Stimulated activated CD4-positive, alpha-beta T cell treated with anti-CD3 and anti-CD28 coated beads, Interleukin-15, amount 100 ng/mL, for 48 hours (primary cell): ENCODE data around the gene TPO.

Source experiments
- DNase-seq, 2 donors: peaks; one replicate each; pipeline ENCODE4 v3.0.0-alpha.2; 2020; ENCODE audit warnings: low read depth in 2 of 2

TPO gene

GRCh38 chr2:1521878-1522830 is 108.9 kb downstream of the TPO start:
- DNase-seq = no peak

GRCh38 chr2:1527153-1527992 is 114.1 kb downstream of the TPO start:
- no peak for DNase-seq

- DNase-seq = no peak
These were observed 115.2 kb downstream of the TPO start for GRCh38 chr2:1528273-1529064.

- no peak for DNase-seq
These were observed 125.4 kb downstream of the TPO start for GRCh38 chr2:1538663-1539062.

- no peak for DNase-seq
These were observed 126.2 kb downstream of the TPO start for GRCh38 chr2:1539441-1539840.

GRCh38 chr2:1539973-1540372 is 126.7 kb downstream of the TPO start:
- no peak for DNase-seq

- no peak for DNase-seq
These were observed 127.2 kb downstream of the TPO start for GRCh38 chr2:1540481-1540880.

- no peak for DNase-seq
These were observed 127.8 kb downstream of the TPO start for GRCh38 chr2:1541040-1541439.

- no peak for DNase-seq
These were observed 128.7 kb downstream of the TPO start for GRCh38 chr2:1541819-1542475.

GRCh38 chr2:1542971-1543370 is 129.7 kb downstream of the TPO start:
- DNase-seq = no peak

GRCh38 chr2:1543776-1544477 is 130.7 kb downstream of the TPO start:
- no peak for DNase-seq

- no peak for DNase-seq
These were observed 131.3 kb downstream of the TPO start for GRCh38 chr2:1544478-1545069.

GRCh38 chr2:1546023-1546591 is 132.8 kb downstream of the TPO start:
- no peak for DNase-seq

- DNase-seq = no peak
These were observed 133.6 kb downstream of the TPO start for GRCh38 chr2:1546901-1547300.

GRCh38 chr2:1548910-1549673 is 135.8 kb downstream of the TPO start:
- no peak for DNase-seq

- no peak for DNase-seq
These were observed 136.8 kb downstream of the TPO start for GRCh38 chr2:1550076-1550475.

- peak; percentile 24 to 54 for DNase-seq
These were observed 137.5 kb downstream of the TPO start for GRCh38 chr2:1550658-1551316.

- DNase-seq = no peak
These were observed 138.6 kb downstream of the TPO start for GRCh38 chr2:1551905-1552304.

- DNase-seq = no peak
These were observed 139.3 kb downstream of the TPO start for GRCh38 chr2:1552611-1553010.
